PC-9 (cell line): Measurements from ENCODE around the gene DBF4B. TPM values are rescaled to one million over a fixed set of nuclear protein-coding genes. Genes with fewer than 3 reads are reported as not detected.

Source experiments
- BruUV-seq: library from RNA; stranded (reverse); fragments of 400-500 nt; replicated peaks from 2 replicates; lab custom pipeline; 2021; lab: Mats Ljungman, UMichigan
- CTCF ChIA-PET: fragments of 300-600 bp; sonication (Branson Sonifier 250); formaldehyde crosslinking; loops from one replicate; lab custom pipeline; 2022; ENCODE audit warnings: antibody characterized with exemption; lab: Charles Lee
- POLR2A ChIA-PET: fragments of 300-600 bp; sonication (Branson Sonifier 250); formaldehyde crosslinking; loops from one replicate; lab custom pipeline; 2022; ENCODE audit warnings: antibody characterized with exemption; ENCODE audit not compliant: unreplicated experiment; lab: Charles Lee
- DNase-seq, 2 experiments: peaks; one replicate each; pipeline versions ENCODE4 v3.0.0 to v3.0.0-alpha.2; 2015 to 2022; ENCODE audit warnings: mixed read lengths in 1 of 2
- H2AFZ ChIP-seq: fragments of 200-600 bp; sonication (generic); 2 replicates; pipeline ENCODE4 v1.8.1; 2017; ENCODE audit warnings: antibody characterized with exemption
- H3F3A ChIP-seq: fragments of 200-600 bp; sonication (generic); 2 replicates; pipeline ENCODE4 v1.8.1; 2017; ENCODE audit warnings: antibody characterized with exemption, mild to moderate bottlenecking, low read depth; ENCODE audit not compliant: insufficient read depth
- H3K27ac ChIP-seq: fragments of 200-600 bp; sonication (generic); 2 replicates; pipeline ENCODE4 v1.6.1; 2016; ENCODE audit warnings: mixed run types
- H3K27me3 ChIP-seq: fragments of 200-600 bp; sonication (generic); 2 replicates; pipeline ENCODE4 v1.6.1; 2016; ENCODE audit warnings: low read depth, mixed run types; ENCODE audit not compliant: insufficient read depth
- H3K36me3 ChIP-seq: fragments of 200-600 bp; sonication (generic); 2 replicates; pipeline ENCODE4 v1.6.1; 2016; ENCODE audit warnings: low read depth, mixed run types
- H3K4me1 ChIP-seq: fragments of 200-600 bp; sonication (generic); replicated peaks from 2 replicates; pipeline ENCODE4 v1.6.1; 2016; ENCODE audit warnings: mixed run types; ENCODE audit not compliant: insufficient read depth
- H3K4me2 ChIP-seq: fragments of 200-600 bp; sonication (generic); 2 replicates; pipeline ENCODE4 v1.6.1; 2017; ENCODE audit warnings: mixed run types
- H3K4me3 ChIP-seq: fragments of 200-600 bp; sonication (generic); 2 replicates; pipeline ENCODE4 v1.6.1; 2016; ENCODE audit warnings: mixed run types
- H3K79me2 ChIP-seq: fragments of 200-600 bp; sonication (generic); 2 replicates; pipeline ENCODE4 v1.6.1; 2017; ENCODE audit warnings: low read depth, mixed run types
- H3K9me2 ChIP-seq: fragments of 200-600 bp; sonication (generic); 2 replicates; pipeline ENCODE4 v1.8.1; 2017; ENCODE audit warnings: mild to moderate bottlenecking; ENCODE audit not compliant: insufficient read depth
- H3K9me3 ChIP-seq: fragments of 200-600 bp; sonication (generic); 2 replicates; pipeline ENCODE4 v1.8.1; 2016; ENCODE audit warnings: low read depth; ENCODE audit not compliant: insufficient read depth
- H4K20me1 ChIP-seq: fragments of 200-600 bp; sonication (generic); 2 replicates; pipeline ENCODE4 v1.8.1; 2017; ENCODE audit not compliant: insufficient read depth
- EZH2 ChIP-seq: fragments of 200-600 bp; sonication (generic); IDR thresholded peaks from 2 replicates; pipeline ENCODE4 v1.8.0; 2017; ENCODE audit warnings: antibody characterized with exemption, low read depth
- intact Hi-C: fragments of 100-400 bp; cut with micrococcal nuclease; formaldehyde crosslinking; loops from one replicate; pipeline ENCODE4 v1.10.0; 2022; ENCODE audit not compliant: unreplicated experiment
- total RNA-seq: library from RNA; stranded (reverse); gene quantifications from 2 replicates; pipeline ENCODE4 v1.2.3, GENCODE V29; 2021
- TF ChIP-seq, protein P1 (sequence below): fragments of 200-600 bp; sonication (generic); conservative IDR thresholded peaks from 2 replicates; pipeline ENCODE4 v1.6.1; 2017; ENCODE audit warnings: mixed run types, antibody characterized with exemption, mild to moderate bottlenecking, moderate library complexity

The DBF4B gene
- total RNA-seq, 1 experiment from 2014 or later: 33.3 TPM

DNA sequence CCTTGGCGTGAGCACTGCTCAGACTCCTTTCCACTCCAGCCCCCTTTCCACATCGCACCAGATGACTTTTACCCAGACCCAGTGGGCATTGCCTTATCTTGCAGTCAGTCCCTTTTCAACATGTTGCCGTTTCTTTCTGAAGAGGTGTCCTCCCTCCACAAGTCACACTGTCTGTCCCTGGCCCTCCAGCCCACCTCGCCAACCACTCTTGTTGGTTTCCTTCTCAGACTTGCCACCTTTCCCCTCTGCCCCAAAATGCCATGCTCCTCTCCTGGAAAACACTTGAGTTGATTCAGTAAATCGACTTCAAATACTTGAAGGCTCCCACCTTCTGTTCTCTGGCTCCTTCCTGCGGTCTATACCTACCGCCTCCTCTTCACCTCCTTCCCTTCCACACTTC is 42.9 kb downstream of the DBF4B start:
- DNase-seq: no peak
- no TSS peak for BruUV-seq
- Histone ChIP-seq H3K4me3 (no peak overlapping the region), H3K36me3 (no peaks in the 10 kb centered on the region), H4K20me1 (no peaks in the 10 kb centered on the region), H3K79me2 (no peaks in the 10 kb centered on the region), H3K4me2 (no peak overlapping the region), H2AFZ (no peak overlapping the region), H3K9me2 (no peaks in the 10 kb centered on the region), H3K27ac (no peak overlapping the region), H3K27me3 (no peaks in the 10 kb centered on the region), H3K9me3 (no peaks in the 10 kb centered on the region), H3K4me1 (no peaks in the 10 kb centered on the region), H3F3A (no peaks in the 10 kb centered on the region)
- intact Hi-C loops: no loop called here
- ChIA-PET CTCF (no interaction called here), POLR2A (interaction anchor here (0.6 kb wide), 1 partner anchor 20 kb away, joined by 3 read pairs; no protein-coding TSS in a partner anchor)
- TF ChIP-seq EZH2: no peak
- TF ChIP-seq, protein P1, sequence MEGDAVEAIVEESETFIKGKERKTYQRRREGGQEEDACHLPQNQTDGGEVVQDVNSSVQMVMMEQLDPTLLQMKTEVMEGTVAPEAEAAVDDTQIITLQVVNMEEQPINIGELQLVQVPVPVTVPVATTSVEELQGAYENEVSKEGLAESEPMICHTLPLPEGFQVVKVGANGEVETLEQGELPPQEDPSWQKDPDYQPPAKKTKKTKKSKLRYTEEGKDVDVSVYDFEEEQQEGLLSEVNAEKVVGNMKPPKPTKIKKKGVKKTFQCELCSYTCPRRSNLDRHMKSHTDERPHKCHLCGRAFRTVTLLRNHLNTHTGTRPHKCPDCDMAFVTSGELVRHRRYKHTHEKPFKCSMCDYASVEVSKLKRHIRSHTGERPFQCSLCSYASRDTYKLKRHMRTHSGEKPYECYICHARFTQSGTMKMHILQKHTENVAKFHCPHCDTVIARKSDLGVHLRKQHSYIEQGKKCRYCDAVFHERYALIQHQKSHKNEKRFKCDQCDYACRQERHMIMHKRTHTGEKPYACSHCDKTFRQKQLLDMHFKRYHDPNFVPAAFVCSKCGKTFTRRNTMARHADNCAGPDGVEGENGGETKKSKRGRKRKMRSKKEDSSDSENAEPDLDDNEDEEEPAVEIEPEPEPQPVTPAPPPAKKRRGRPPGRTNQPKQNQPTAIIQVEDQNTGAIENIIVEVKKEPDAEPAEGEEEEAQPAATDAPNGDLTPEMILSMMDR: no peak

DNA sequence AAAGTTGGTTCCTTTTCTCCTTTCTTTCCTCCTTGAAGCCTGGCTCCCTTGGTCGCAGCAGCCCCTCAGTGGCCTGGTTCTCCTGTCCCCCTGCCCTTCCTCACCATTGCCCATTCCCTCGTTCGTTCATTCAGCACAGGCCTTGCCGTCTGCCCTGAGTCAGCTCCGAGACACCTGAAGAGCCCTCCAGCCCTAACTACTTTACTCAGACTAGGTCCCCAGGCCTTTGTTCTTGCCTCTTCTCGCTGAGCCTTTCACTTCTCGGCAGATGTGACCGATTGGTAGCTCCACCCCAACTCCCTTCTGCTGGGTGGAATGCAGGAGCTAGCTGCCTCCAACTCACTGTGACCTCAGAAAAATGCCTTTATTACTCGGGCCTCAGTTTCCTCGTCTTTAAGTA is 43.3 kb downstream of the DBF4B start:
- no peak for DNase-seq
- Histone ChIP-seq H4K20me1 (no peaks in the 10 kb centered on the region), H3K4me3 (no peak overlapping the region), H3K9me2 (no peaks in the 10 kb centered on the region), H3K9me3 (no peaks in the 10 kb centered on the region), H3K79me2 (no peaks in the 10 kb centered on the region), H3K36me3 (no peaks in the 10 kb centered on the region), H2AFZ (no peak overlapping the region), H3K27me3 (no peaks in the 10 kb centered on the region), H3F3A (no peaks in the 10 kb centered on the region), H3K4me2 (no peak overlapping the region), H3K27ac (no peak overlapping the region), H3K4me1 (no peaks in the 10 kb centered on the region)
- no TSS peak for BruUV-seq
- POLR2A ChIA-PET: interaction anchor here (0.6 kb wide), 2 partner anchors 19 to 1390 kb away, joined by 3 to 4 read pairs; no protein-coding TSS in a partner anchor
- TF ChIP-seq EZH2: no peak
- TF ChIP-seq, protein P1: no peak
- intact Hi-C loops: no loop called here
- CTCF ChIA-PET: no interaction called here

DNA sequence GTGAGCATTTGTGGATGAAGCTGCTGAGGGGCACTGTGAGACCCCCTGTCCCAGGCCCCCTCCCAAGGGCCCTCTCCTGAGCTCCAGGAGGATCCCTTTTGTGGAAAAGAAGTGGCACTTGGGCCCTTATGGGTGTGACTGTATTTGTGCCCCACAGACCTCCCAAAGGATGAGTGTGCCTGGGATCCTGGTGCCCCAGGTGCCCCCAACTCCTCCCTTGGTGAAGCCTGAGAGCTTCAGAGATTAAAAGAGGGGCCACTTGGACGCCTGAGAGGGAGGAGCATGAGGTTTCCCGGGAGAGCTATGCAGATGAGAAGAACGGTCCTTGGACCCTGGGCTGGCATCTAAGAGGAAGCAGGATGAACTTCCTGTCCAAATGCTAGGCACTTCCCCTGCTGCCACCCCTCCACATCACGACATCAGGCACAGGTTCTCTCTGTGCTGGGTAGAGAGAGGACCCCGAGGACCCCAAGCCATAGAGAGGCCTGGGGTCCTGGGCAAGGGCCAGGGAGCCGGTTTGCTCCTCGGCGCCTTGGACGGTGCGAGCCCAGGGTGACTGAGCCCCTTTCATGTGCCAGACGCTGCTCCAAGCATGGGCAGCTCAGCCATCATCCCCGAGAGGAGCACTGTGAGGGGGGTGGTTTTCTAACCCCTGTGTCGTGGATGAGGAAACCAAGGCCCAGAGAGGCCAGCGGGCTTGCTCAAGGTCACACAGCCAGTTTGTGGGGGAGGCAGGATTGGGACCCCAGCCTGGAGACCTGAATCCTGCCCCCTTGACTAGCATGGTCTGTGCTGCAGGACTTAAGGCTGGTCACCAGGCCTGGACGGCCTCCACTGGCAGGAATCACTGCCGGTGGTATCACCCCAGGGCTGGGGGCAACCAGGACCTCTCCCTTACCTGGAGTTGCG is 44.7 kb downstream of the DBF4B start:
- POLR2A ChIA-PET: no interaction called here

More for the DNA sequence above, 44.7 kb downstream of the DBF4B start:
- DNase-seq: no peak
- H3K9me3 ChIP-seq: no peaks in the 10 kb centered on the region
- H3K4me1 ChIP-seq: no peaks in the 10 kb centered on the region
- H2AFZ ChIP-seq: no peak overlapping the region
- TF ChIP-seq, protein P1: no peak
- H3K36me3 ChIP-seq: no peaks in the 10 kb centered on the region
- H3K27ac ChIP-seq: no peak overlapping the region
- CTCF ChIA-PET: interaction anchor here (0.6 kb wide), 1 partner anchor 303 kb away, joined by 9 read pairs; no protein-coding TSS in a partner anchor
- no peaks in the 10 kb centered on the region for H3K9me2 ChIP-seq
- intact Hi-C loops: no loop called here
- no peaks in the 10 kb centered on the region for H4K20me1 ChIP-seq
- no peaks in the 10 kb centered on the region for H3K79me2 ChIP-seq
- BruUV-seq: no TSS peak
- no peak overlapping the region for H3K4me2 ChIP-seq
- H3K27me3 ChIP-seq: peaks cover 11% of the 10 kb centered on the region
- no peaks in the 10 kb centered on the region for H3F3A ChIP-seq
- no peak overlapping the region for H3K4me3 ChIP-seq
